Measurements from ENCODE around the gene PEAK3. TPM values are rescaled to one million over a fixed set of nuclear protein-coding genes. Genes with fewer than 3 reads are reported as not detected.

The PEAK3 gene
- total and polyA plus RNA-seq, 9 of the 15 experiments (the other 6 are each of a cell fraction or from before 2014, with no cell fraction given) = 0.07 to 0.40 TPM; not detected in 7

- no peak for TF ChIP-seq AFF1 (IDR thresholded peaks at IDR 0.05; ENCODE audit: low read depth in 1 of 2, partially characterized antibody in 2 of 2)
- no peak for TF ChIP-seq TAF9B (IDR thresholded peaks at IDR 0.05; ENCODE audit: partially characterized antibody)
- TF ChIP-seq ETS2 (tag; IDR thresholded peaks at IDR 0.05; ENCODE audit: borderline replicate concordance, poor library complexity, severe bottlenecking) = no peak
- TF ChIP-seq HIVEP1 (CRISPR knock-in tag; IDR thresholded peaks at IDR 0.05) = no peak
- no peak for TF ChIP-seq KLF6 (CRISPR knock-in tag; IDR thresholded peaks at IDR 0.05; ENCODE audit: borderline replicate concordance)
- TF ChIP-seq SMC3 (conservative IDR thresholded peaks at IDR 0.05; ENCODE audit: insufficient read depth, low read depth, low read length) = peak; percentile 60
- TF ChIP-seq ZBTB7A (IDR thresholded peaks at IDR 0.05; ENCODE audit: borderline replicate concordance, control insufficient read depth, low read depth, low read length) = peak; percentile 93
- peak; percentile 84; the same call in 1 of the 2 replicates for TF ChIP-seq REST (IDR thresholded peaks at IDR 0.05; ENCODE audit: borderline replicate concordance)
- TF ChIP-seq REST (CRISPR knock-in tag; IDR thresholded peaks at IDR 0.05; ENCODE audit: low read depth) = no peak
- TF ChIP-seq CBX5 (IDR thresholded peaks at IDR 0.05; ENCODE audit: borderline replicate concordance, low read depth) = no peak
- TF ChIP-seq ZFP36 (IDR thresholded peaks at IDR 0.05; ENCODE audit: low read depth, low read length, partially characterized antibody) = no peak
- TF ChIP-seq CC2D1A (IDR thresholded peaks at IDR 0.05) = peak; percentile 64; the same call in 1 of the 2 replicates
- TF ChIP-seq CCAR2 (IDR thresholded peaks at IDR 0.05; ENCODE audit: low read depth, low read length) = no peak
- peak; percentile 64 to 87 for TF ChIP-seq RAD21 (CRISPR knock-in tag; conservative IDR thresholded peaks at IDR 0.05 in 1 of 2, IDR thresholded peaks at IDR 0.05 in 1 of 2)
- TF ChIP-seq ZNF431 (CRISPR knock-in tag; IDR thresholded peaks at IDR 0.05) = no peak
- TF ChIP-seq MTA1 (IDR thresholded peaks at IDR 0.05; ENCODE audit: borderline replicate concordance) = no peak
- TF ChIP-seq KDM2B (CRISPR knock-in tag; IDR thresholded peaks at IDR 0.05) = no peak
These were observed 33.9 kb upstream of the PEAK3 start (continued) for GRCh38 chr19:2315818-2316353.
